Spleen (tissue), 11 donors: ENCODE results near the gene ANGPTL2. TPM values are rescaled to one million over a fixed set of nuclear protein-coding genes. Genes with fewer than 3 reads are reported as not detected.

ENCODE experiments used
- DNase-seq: peaks from one replicate; pipeline ENCODE4 v3.0.0-alpha.2; 2020
- H3K27ac ChIP-seq, 8 donors: fragments of 200-600 bp; sonication (generic) in 7 of 8; 1 replicate in 4 of 8; 2 replicates in 4 of 8; pipeline versions ENCODE4 v1.5.0 to v1.8.0; 2016 to 2021; ENCODE audit warnings: inconsistent platforms in 4 of 8, mild to moderate bottlenecking in 4 of 8, moderate library complexity in 1 of 8
- H3K27me3 ChIP-seq, 7 donors: fragments of 200-600 bp; sonication (generic) in 6 of 7; replicated peaks in 1 of 7; 1 replicate in 4 of 7; 2 replicates in 3 of 7; pipeline versions ENCODE4 v1.5.0 to v1.8.0; 2016 to 2021; ENCODE audit warnings: inconsistent platforms in 3 of 7, mild to moderate bottlenecking in 1 of 7
- H3K36me3 ChIP-seq, 6 donors: fragments of 200-600 bp; sonication (generic) in 5 of 6; 1 replicate in 4 of 6; 2 replicates in 2 of 6; pipeline versions ENCODE4 v1.5.0 to v1.8.0; 2016 to 2021; ENCODE audit warnings: inconsistent platforms in 2 of 6
- H3K4me1 ChIP-seq, 6 donors: fragments of 200-600 bp; sonication (generic) in 5 of 6; 1 replicate in 3 of 6; 2 replicates in 3 of 6; pipeline versions ENCODE4 v1.5.0 to v1.8.0; 2016 to 2021; ENCODE audit warnings: inconsistent platforms in 3 of 6
- H3K4me3 ChIP-seq, 8 donors: fragments of 200-600 bp; sonication (generic) in 7 of 8; 1 replicate in 4 of 8; 2 replicates in 4 of 8; pipeline versions ENCODE4 v1.5.0 to v1.8.0; 2016 to 2021; ENCODE audit warnings: inconsistent platforms in 4 of 8, mild to moderate bottlenecking in 4 of 8, moderate library complexity in 2 of 8
- H3K9me3 ChIP-seq, 8 donors: fragments of 200-600 bp; sonication (generic) in 7 of 8; 1 replicate in 4 of 8; 2 replicates in 4 of 8; pipeline versions ENCODE4 v1.5.0 to v1.8.0; 2016 to 2021; ENCODE audit warnings: inconsistent platforms in 4 of 8
- CTCF ChIP-seq, 11 experiments: fragments of 200-600 bp in 7 of 11; fragments of 450-650 bp in 4 of 11; sonication (generic) in 4 of 11; IDR thresholded peaks in 8 of 11; conservative IDR thresholded peaks in 3 of 11; 1 replicate in 7 of 11; 2 replicates in 4 of 11; pipeline versions ENCODE4 v1.4.0 to v1.8.0; 2016 to 2021; ENCODE audit warnings: antibody characterized with exemption in 11 of 11, inconsistent platforms in 4 of 11, mild to moderate bottlenecking in 1 of 11
- POLR2A ChIP-seq, 3 donors: fragments of 450-650 bp; IDR thresholded peaks; one replicate each; pipeline ENCODE4 v1.5.1; 2017; ENCODE audit warnings: antibody characterized with exemption in 3 of 3, mild to moderate bottlenecking in 1 of 3
- POLR2AphosphoS5 ChIP-seq, 3 donors: sonication (generic); formaldehyde crosslinking; IDR thresholded peaks; one replicate each; pipeline ENCODE4 v1.5.1; 2017; ENCODE audit warnings: antibody characterized with exemption in 3 of 3
- WGBS, 5 donors: extraction: QIAGEN DNeasy Blood & Tissue Kit in 3 of 5; methylation state at CpG; one replicate each; pipeline versions ENCODE4 v1.1.5 to v1.1.7; 2013 to 2018; 5-methylcytosine and 5-hydroxymethylcytosine counted together
- intact Hi-C: fragments of 100-400 bp; cut with DNase I; formaldehyde crosslinking; loops from one replicate; pipeline ENCODE4 v1.15.0; 2023; ENCODE audit warnings: low total_unique reads
- polyA plus RNA-seq, 3 donors: library from polyadenylated mRNA; stranded (reverse); fragments of 200-250 nt; gene quantifications; one replicate each; pipeline ENCODE4 v1.2.1, GENCODE V29; 2013
- total RNA-seq, 7 donors: library from RNA; depleted of rRNA in 3 of 7; stranded (reverse); fragments of >200 nt in 3 of 7; fragmentation: NEBNext Ultra II Directional in 4 of 7; extraction: Animal tissue kit (Norgen Biotek cat#: 25700) in 4 of 7; gene quantifications; one replicate each; pipeline versions ENCODE4 v1.1.0 to v1.2.1, GENCODE V29; 2016 to 2021
- donor health status: healthy with polysubstance abuse.
- donor health status: DM: no; HTN: no; CAD: no; lungs with moderate emphysema.
- donor health status: DM: no; HTN: no; CAD: no.
- donor health status: Bipolar disorder and iron deficiency.
- donor health status: healthy.
- donor health status: DM: no; HTN: no; CAD: no.
- donor health status: DM: yes; HTN: yes; CAD: no.

Gene ANGPTL2
- total and polyA plus RNA-seq, 10 donors, result 6.6 to 103 (median 48.1) TPM

GRCh38 chr9:127109212-127109711 is 13.2 kb downstream of the ANGPTL2 start:
- intact Hi-C loops, result no loop called here
- H3K4me3 ChIP-seq, result no peak overlapping the region
- TF ChIP-seq POLR2AphosphoS5 (IDR thresholded peaks at IDR 0.05) (no peak), POLR2A (IDR thresholded peaks at IDR 0.05) (no peak), CTCF (IDR thresholded peaks at IDR 0.05 in 8 of 11, conservative IDR thresholded peaks at IDR 0.05 in 3 of 11) (no peak)
- peaks cover 0 to 48% (median 9%) of the 10 kb centered on the region in 6 donors for H3K36me3 ChIP-seq
- H3K27me3 ChIP-seq, result no peaks in the 10 kb centered on the region
- H3K4me1 ChIP-seq, result peaks cover 0 to 48% (median 15%) of the 10 kb centered on the region in 6 donors
- DNase-seq, result no peak
- H3K9me3 ChIP-seq, result no peaks in the 10 kb centered on the region
- H3K27ac ChIP-seq, result peak overlapping the region in 3 of 8 donors; percentile 22 to 28 (median 25)
- WGBS, 5 donors, result 74 to 86% (median 85%) methylated on average over 5 of the region's 5 CpGs

- Histone ChIP-seq H3K36me3 (peaks cover 0 to 50% (median 9%) of the 10 kb centered on the region in 6 donors), H3K4me1 (peaks cover 0 to 54% (median 19%) of the 10 kb centered on the region in 6 donors), H3K9me3 (no peaks in the 10 kb centered on the region), H3K4me3 (no peak overlapping the region), H3K27me3 (no peaks in the 10 kb centered on the region), H3K27ac (no peak overlapping the region)
- TF ChIP-seq POLR2A (IDR thresholded peaks at IDR 0.05) (no peak), POLR2AphosphoS5 (IDR thresholded peaks at IDR 0.05) (peak in 1 of 3 donors; percentile 14)
- intact Hi-C loops, result no loop called here
- no peak for DNase-seq
- 93 to 96% (median 94%) methylated on average over 34 to 38 of the region's 38 CpGs for WGBS, 5 donors
Observed at GRCh38 chr9:127107929-127108876, 14.2 kb downstream of the ANGPTL2 start.

- intact Hi-C loops, result no loop called here
- Histone ChIP-seq H3K36me3 (peaks cover 0 to 50% (median 9%) of the 10 kb centered on the region in 6 donors), H3K4me1 (peaks cover 0 to 51% (median 17%) of the 10 kb centered on the region in 6 donors), H3K9me3 (no peaks in the 10 kb centered on the region), H3K4me3 (no peak overlapping the region), H3K27me3 (no peaks in the 10 kb centered on the region), H3K27ac (no peak overlapping the region)
- WGBS, 5 donors, result 85 to 93% (median 91%) methylated on average over 11 of the region's 11 CpGs
- TF ChIP-seq CTCF (IDR thresholded peaks at IDR 0.05 in 8 of 11, conservative IDR thresholded peaks at IDR 0.05 in 3 of 11) (no peak), POLR2AphosphoS5 (IDR thresholded peaks at IDR 0.05) (no peak), POLR2A (IDR thresholded peaks at IDR 0.05) (no peak)
- DNase-seq, result no peak
Observed at GRCh38 chr9:127107171-127107928, 15.1 kb downstream of the ANGPTL2 start.

GRCh38 chr9:127106466-127106855 is 16.0 kb downstream of the ANGPTL2 start:
- TF ChIP-seq POLR2AphosphoS5 (IDR thresholded peaks at IDR 0.05) (no peak), CTCF (IDR thresholded peaks at IDR 0.05 in 8 of 11, conservative IDR thresholded peaks at IDR 0.05 in 3 of 11) (no peak), POLR2A (IDR thresholded peaks at IDR 0.05) (no peak)
- Histone ChIP-seq H3K4me1 (peaks cover 0 to 45% (median 15%) of the 10 kb centered on the region in 6 donors), H3K27me3 (no peaks in the 10 kb centered on the region), H3K4me3 (no peak overlapping the region), H3K27ac (no peak overlapping the region), H3K36me3 (peaks cover 0 to 50% (median 9%) of the 10 kb centered on the region in 6 donors), H3K9me3 (no peaks in the 10 kb centered on the region)
- no peak for DNase-seq
- intact Hi-C loops, result no loop called here
- WGBS, 5 donors, result 81 to 96% (median 88%) methylated on average over 4 of the region's 4 CpGs
